Rectal smooth muscle tissue (tissue), 1 donor: Measurements from ENCODE around the gene POLR3GL.

Experiments used
- H3K27ac ChIP-seq: one replicate; pipeline ENCODE4 v1.7.0; 2013; ENCODE audit warnings: low read depth, low read length, inconsistent platforms
- H3K27me3 ChIP-seq: one replicate; pipeline ENCODE4 v1.7.0; 2013; ENCODE audit warnings: low read length; ENCODE audit not compliant: control insufficient read depth, insufficient read depth
- H3K36me3 ChIP-seq: one replicate; pipeline ENCODE4 v1.7.0; 2013; ENCODE audit warnings: low read length; ENCODE audit not compliant: control insufficient read depth, insufficient read depth
- H3K4me1 ChIP-seq: one replicate; pipeline ENCODE4 v1.7.0; 2013; ENCODE audit warnings: low read length; ENCODE audit not compliant: control insufficient read depth, insufficient read depth
- H3K4me3 ChIP-seq: one replicate; pipeline ENCODE4 v1.7.0; 2013; ENCODE audit warnings: low read length
- H3K9ac ChIP-seq: one replicate; pipeline ENCODE4 v1.7.0; 2013; ENCODE audit warnings: low read length

Gene POLR3GL

GRCh38 chr1:146007489-146008133 lies 43.1 kb downstream of the POLR3GL start:
- H3K36me3 ChIP-seq: no peaks in the 10 kb centered on the region
- H3K27ac ChIP-seq: peak overlapping the region; percentile 46
- no peak overlapping the region for H3K9ac ChIP-seq
- H3K4me1 ChIP-seq: peaks cover 2% of the 10 kb centered on the region
- H3K27me3 ChIP-seq: no peaks in the 10 kb centered on the region
- no peak overlapping the region for H3K4me3 ChIP-seq

GRCh38 chr1:146010126-146010738 lies 45.7 kb downstream of the POLR3GL start:
- H3K27ac ChIP-seq: no peak overlapping the region
- H3K4me3 ChIP-seq: no peak overlapping the region
- no peaks in the 10 kb centered on the region for H3K27me3 ChIP-seq
- H3K9ac ChIP-seq: no peak overlapping the region
- no peaks in the 10 kb centered on the region for H3K36me3 ChIP-seq
- peaks cover 2% of the 10 kb centered on the region for H3K4me1 ChIP-seq

GRCh38 chr1:146012703-146013558 lies 48.4 kb downstream of the POLR3GL start:
- H3K36me3 ChIP-seq: no peaks in the 10 kb centered on the region
- no peak overlapping the region for H3K4me3 ChIP-seq
- H3K4me1 ChIP-seq: no peaks in the 10 kb centered on the region
- H3K27ac ChIP-seq: no peak overlapping the region
- H3K27me3 ChIP-seq: no peaks in the 10 kb centered on the region
- no peak overlapping the region for H3K9ac ChIP-seq

GRCh38 chr1:146013559-146013922 lies 49.1 kb downstream of the POLR3GL start:
- H3K36me3 ChIP-seq: no peaks in the 10 kb centered on the region
- H3K9ac ChIP-seq: no peak overlapping the region
- no peaks in the 10 kb centered on the region for H3K27me3 ChIP-seq
- no peak overlapping the region for H3K27ac ChIP-seq
- no peak overlapping the region for H3K4me3 ChIP-seq
- H3K4me1 ChIP-seq: no peaks in the 10 kb centered on the region

GRCh38 chr1:146016891-146017290 lies 52.4 kb downstream of the POLR3GL start:
- Histone ChIP-seq H3K27ac (no peak overlapping the region), H3K9ac (no peak overlapping the region), H3K4me1 (no peaks in the 10 kb centered on the region), H3K27me3 (peaks cover 4% of the 10 kb centered on the region), H3K4me3 (no peak overlapping the region), H3K36me3 (no peaks in the 10 kb centered on the region)

GRCh38 chr1:146019231-146020057 lies 55.0 kb downstream of the POLR3GL start:
- H3K4me3 ChIP-seq: peak overlapping the region; percentile 22
- peaks cover 4% of the 10 kb centered on the region for H3K27me3 ChIP-seq
- no peaks in the 10 kb centered on the region for H3K4me1 ChIP-seq
- no peak overlapping the region for H3K27ac ChIP-seq
- no peak overlapping the region for H3K9ac ChIP-seq
- H3K36me3 ChIP-seq: no peaks in the 10 kb centered on the region

GRCh38 chr1:146020058-146021049 lies 55.9 kb downstream of the POLR3GL start:
- Histone ChIP-seq H3K4me3 (no peak overlapping the region), H3K36me3 (no peaks in the 10 kb centered on the region), H3K27ac (no peak overlapping the region), H3K4me1 (no peaks in the 10 kb centered on the region), H3K27me3 (peaks cover 4% of the 10 kb centered on the region), H3K9ac (no peak overlapping the region)

- no peak overlapping the region for H3K9ac ChIP-seq
- H3K36me3 ChIP-seq: no peaks in the 10 kb centered on the region
- no peak overlapping the region for H3K27ac ChIP-seq
- H3K4me3 ChIP-seq: no peak overlapping the region
- H3K4me1 ChIP-seq: no peaks in the 10 kb centered on the region
- H3K27me3 ChIP-seq: peaks cover 4% of the 10 kb centered on the region
Observed at GRCh38 chr1:146021050-146021445, 56.6 kb downstream of the POLR3GL start.

GRCh38 chr1:146021622-146022402 lies 57.3 kb downstream of the POLR3GL start, which contains the start of gene HJV:
Gene HJV, minus strand, starts transcription at chr1:146021735. Its CDS starts 1,504 bp downstream, at chr1:146020231.
- peaks cover 4% of the 10 kb centered on the region for H3K27me3 ChIP-seq
- H3K4me1 ChIP-seq: no peaks in the 10 kb centered on the region
- H3K4me3 ChIP-seq: no peak within 1 kb of the TSS
- H3K9ac ChIP-seq: no peak within 1 kb of the TSS
- no peak within 1 kb of the TSS for H3K27ac ChIP-seq
- no peaks in the 10 kb centered on the region for H3K36me3 ChIP-seq

GRCh38 chr1:146022403-146023127 lies 58.1 kb downstream of the POLR3GL start:
- H3K36me3 ChIP-seq: no peaks in the 10 kb centered on the region
- no peak overlapping the region for H3K27ac ChIP-seq

More at GRCh38 chr1:146022403-146023127, 58.1 kb downstream of the POLR3GL start:
- Histone ChIP-seq H3K4me3 (no peak overlapping the region), H3K27me3 (peaks cover 4% of the 10 kb centered on the region), H3K9ac (no peak overlapping the region), H3K4me1 (no peaks in the 10 kb centered on the region)
